ENCODE data around the gene PIP5K1B.

- TF ChIP-seq, protein P1, sequence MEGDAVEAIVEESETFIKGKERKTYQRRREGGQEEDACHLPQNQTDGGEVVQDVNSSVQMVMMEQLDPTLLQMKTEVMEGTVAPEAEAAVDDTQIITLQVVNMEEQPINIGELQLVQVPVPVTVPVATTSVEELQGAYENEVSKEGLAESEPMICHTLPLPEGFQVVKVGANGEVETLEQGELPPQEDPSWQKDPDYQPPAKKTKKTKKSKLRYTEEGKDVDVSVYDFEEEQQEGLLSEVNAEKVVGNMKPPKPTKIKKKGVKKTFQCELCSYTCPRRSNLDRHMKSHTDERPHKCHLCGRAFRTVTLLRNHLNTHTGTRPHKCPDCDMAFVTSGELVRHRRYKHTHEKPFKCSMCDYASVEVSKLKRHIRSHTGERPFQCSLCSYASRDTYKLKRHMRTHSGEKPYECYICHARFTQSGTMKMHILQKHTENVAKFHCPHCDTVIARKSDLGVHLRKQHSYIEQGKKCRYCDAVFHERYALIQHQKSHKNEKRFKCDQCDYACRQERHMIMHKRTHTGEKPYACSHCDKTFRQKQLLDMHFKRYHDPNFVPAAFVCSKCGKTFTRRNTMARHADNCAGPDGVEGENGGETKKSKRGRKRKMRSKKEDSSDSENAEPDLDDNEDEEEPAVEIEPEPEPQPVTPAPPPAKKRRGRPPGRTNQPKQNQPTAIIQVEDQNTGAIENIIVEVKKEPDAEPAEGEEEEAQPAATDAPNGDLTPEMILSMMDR (IDR thresholded peaks at IDR 0.05; ENCODE audit: low read length): no peak
- no peak for TF ChIP-seq EZH2 (IDR thresholded peaks at IDR 0.05; ENCODE audit: borderline replicate concordance, low read length)
These were observed 154.3 kb downstream of the PIP5K1B start for GRCh38 chr9:68859347-68859746.
